ENCODE results near the gene PLCG2.

DNA sequence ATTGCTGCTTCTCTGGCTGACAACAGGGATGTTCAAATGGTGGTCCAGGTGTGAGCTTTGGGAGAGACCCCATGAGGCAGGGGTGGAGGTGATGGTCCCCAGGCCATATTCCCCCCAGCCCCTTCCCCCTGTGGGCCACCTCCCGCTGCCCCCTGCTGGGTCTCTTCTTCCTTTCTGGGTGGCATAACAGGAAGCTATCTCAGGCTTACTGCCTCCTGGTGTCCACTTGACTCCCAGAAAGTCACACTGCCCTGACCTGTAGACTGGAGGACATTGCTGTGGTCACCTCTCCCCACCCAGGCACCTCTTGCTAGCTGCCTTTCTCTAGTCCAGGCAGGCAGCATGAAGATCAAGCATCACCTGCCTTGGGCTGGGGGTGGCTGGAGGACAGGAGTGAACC is 46.4 kb upstream of the PLCG2 start:
- TF ChIP-seq EZH2 (IDR thresholded peaks at IDR 0.05; ENCODE audit: insufficient read depth, poor library complexity, severe bottlenecking) (no peak), EZH2phosphoT487 (IDR thresholded peaks at IDR 0.05; ENCODE audit: insufficient read depth, low read depth) (no peak)

Measured in GM23248 (cell line).